Progenitor cell of endocrine pancreas (in vitro differentiated cells): ENCODE data around the gene TULP1. TPM values are rescaled to one million over a fixed set of nuclear protein-coding genes. Genes with fewer than 3 reads are reported as not detected.

Experiments used
- DNase-seq: peaks from one replicate; pipeline ENCODE4 v3.0.0; 2021; ENCODE audit warnings: low spot score; ENCODE audit not compliant: unreplicated experiment
- H3K27ac Mint-ChIP-seq: 2 replicates; pipeline ENCODE4 v1.8.0; 2021; ENCODE audit warnings: mild to moderate bottlenecking, moderate library complexity, mixed read lengths
- H3K27me3 Mint-ChIP-seq: 2 replicates; pipeline ENCODE4 v1.8.0; 2021; ENCODE audit warnings: mixed read lengths
- H3K36me3 Mint-ChIP-seq: 2 replicates; pipeline ENCODE4 v1.8.0; 2022; ENCODE audit warnings: mixed read lengths; ENCODE audit not compliant: insufficient read depth
- H3K4me1 Mint-ChIP-seq: 2 replicates; pipeline ENCODE4 v1.8.0; 2021; ENCODE audit warnings: low read depth, mixed read lengths
- H3K4me3 Mint-ChIP-seq: 2 replicates; pipeline ENCODE4 v1.8.0; 2021; ENCODE audit warnings: low read depth, mild to moderate bottlenecking, moderate library complexity, mixed read lengths
- H3K9me3 Mint-ChIP-seq: 2 replicates; pipeline ENCODE4 v1.8.0; 2021; ENCODE audit warnings: low read depth, mixed read lengths
- total RNA-seq: library from RNA; stranded (reverse); gene quantifications from 2 replicates; pipeline ENCODE4 v1.2.1, GENCODE V29; 2021
- TF ChIP-seq, protein P1 (sequence below): fragments of 200-600 bp; sonication (generic); IDR thresholded peaks from one replicate; pipeline ENCODE4 v1.5.0; 2021; ENCODE audit warnings: antibody characterized with exemption, mild to moderate bottlenecking; ENCODE audit not compliant: unreplicated experiment

TULP1 gene
- total RNA-seq, 1 donor from 2014 or later, result 0.22 TPM

DNA sequence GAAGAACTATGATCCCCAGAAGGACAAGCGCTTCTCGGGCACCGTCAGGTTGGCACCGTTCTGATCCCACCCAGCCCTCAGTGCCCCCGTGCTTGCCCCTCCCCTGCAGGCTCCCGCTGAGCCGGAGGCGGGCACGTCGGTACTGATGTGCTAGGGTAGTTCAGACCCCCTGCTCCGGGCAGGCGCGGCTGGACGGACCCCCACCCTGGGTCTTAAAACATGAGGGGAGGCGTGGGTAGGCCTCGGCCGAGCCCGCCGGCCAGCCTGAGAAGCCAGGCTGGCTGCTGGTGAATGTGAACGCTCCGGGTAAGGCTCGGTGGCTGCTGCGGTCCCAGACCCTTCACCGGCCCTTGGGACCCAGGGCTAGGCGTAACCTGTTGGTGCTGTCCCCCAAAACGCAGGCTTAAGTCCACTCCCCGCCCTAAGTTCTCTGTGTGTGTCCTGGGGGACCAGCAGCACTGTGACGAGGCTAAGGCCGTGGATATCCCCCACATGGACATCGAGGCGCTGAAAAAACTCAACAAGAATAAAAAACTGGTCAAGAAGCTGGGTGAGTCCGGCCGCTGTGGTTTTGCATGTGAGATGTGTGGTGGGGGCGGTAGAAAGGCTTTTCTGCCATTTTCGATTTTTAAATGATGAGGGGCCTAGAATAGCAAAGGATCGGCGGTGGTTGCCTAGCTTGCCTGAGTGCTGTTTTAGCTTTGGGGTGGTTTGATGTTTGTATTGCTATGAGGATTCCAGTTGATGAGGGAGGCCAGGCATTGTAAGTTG, 43.5 kb downstream of the TULP1 start:
- peak overlapping the region; percentile 100 for H3K27ac Mint-ChIP-seq
- no peak for DNase-seq
- peaks cover 26% of the 10 kb centered on the region for H3K4me1 Mint-ChIP-seq
- no peaks in the 10 kb centered on the region for H3K27me3 Mint-ChIP-seq
- H3K4me3 Mint-ChIP-seq, result peak overlapping the region; percentile 97
- peaks cover 15% of the 10 kb centered on the region for H3K36me3 Mint-ChIP-seq
- TF ChIP-seq, protein P1, sequence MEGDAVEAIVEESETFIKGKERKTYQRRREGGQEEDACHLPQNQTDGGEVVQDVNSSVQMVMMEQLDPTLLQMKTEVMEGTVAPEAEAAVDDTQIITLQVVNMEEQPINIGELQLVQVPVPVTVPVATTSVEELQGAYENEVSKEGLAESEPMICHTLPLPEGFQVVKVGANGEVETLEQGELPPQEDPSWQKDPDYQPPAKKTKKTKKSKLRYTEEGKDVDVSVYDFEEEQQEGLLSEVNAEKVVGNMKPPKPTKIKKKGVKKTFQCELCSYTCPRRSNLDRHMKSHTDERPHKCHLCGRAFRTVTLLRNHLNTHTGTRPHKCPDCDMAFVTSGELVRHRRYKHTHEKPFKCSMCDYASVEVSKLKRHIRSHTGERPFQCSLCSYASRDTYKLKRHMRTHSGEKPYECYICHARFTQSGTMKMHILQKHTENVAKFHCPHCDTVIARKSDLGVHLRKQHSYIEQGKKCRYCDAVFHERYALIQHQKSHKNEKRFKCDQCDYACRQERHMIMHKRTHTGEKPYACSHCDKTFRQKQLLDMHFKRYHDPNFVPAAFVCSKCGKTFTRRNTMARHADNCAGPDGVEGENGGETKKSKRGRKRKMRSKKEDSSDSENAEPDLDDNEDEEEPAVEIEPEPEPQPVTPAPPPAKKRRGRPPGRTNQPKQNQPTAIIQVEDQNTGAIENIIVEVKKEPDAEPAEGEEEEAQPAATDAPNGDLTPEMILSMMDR, result no peak
- no peaks in the 10 kb centered on the region for H3K9me3 Mint-ChIP-seq

DNA sequence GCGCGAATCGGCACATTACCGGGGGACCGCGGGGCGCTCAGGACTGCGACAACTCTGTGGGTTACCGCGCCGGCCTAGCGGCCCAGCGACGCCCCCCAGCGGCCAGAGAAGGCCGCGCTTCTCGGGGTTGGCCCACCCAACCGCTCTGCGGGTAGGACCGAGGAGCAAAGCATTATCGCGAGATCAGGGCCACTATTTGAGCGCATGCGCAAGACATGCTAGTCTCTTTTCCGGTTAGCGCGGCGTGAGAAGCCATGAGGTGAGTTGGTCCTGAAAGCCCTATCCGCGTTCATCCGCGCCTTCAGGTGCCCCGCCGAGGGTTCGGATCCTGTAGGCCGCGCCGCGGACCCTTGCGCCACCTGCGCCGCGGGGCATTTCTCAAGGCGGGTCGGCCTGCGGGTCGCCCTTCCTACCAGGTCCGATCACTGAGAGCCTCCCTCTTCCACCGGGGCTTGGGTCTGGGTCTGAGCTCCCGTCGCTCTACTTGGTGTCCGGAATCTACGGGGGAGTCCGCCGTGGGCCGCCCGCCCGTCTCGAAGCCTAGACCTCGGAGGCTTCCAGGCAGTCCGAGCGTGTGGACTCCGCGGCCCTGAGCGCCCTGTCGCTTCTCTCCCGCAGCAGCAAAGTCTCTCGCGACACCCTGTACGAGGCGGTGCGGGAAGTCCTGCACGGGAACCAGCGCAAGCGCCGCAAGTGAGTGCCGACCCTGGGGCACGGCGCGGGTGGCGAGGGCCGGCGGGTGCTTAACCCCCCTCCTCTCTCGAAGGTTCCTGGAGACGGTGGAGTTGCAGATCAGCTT, 44.3 kb downstream of the TULP1 start, which contains the start of gene RPL10A:
Gene RPL10A, plus strand, starts transcription at position 221 of the 799 bp plus-strand sequence. Its CDS starts 34 bp downstream, at position 255.
- Mint-ChIP-seq H3K27me3 (no peaks in the 10 kb centered on the region), H3K36me3 (peaks cover 15% of the 10 kb centered on the region), H3K27ac (peak within 1 kb of the TSS; percentile 100), H3K4me3 (peak within 1 kb of the TSS; percentile 97), H3K9me3 (no peaks in the 10 kb centered on the region), H3K4me1 (peaks cover 26% of the 10 kb centered on the region)
- DNase-seq, result peak; percentile 90
- TF ChIP-seq, protein P1, result peak; percentile 97

DNA sequence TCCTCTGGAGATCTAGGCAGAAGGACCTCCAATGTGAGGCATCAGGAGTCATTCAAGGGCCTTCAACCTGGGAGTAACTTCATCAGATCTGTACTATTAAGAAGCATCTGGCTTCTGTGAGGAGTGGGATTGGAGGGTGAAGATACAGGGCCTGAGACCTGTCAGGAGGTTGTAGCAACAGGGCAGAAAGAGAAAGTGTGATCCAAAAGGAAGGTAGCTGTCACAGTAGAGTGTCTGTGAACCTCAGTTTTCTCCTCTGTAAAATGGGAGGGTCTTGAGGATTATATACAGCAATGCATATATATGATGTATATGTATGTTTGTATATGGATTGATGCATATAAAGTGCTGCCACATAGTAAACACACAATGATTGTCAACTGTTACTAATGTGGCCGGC, 47.0 kb downstream of the TULP1 start:
- no peak overlapping the region for H3K4me3 Mint-ChIP-seq
- TF ChIP-seq, protein P1, result no peak
- DNase-seq, result no peak
- peaks cover 20% of the 10 kb centered on the region for H3K4me1 Mint-ChIP-seq
- H3K27ac Mint-ChIP-seq, result no peak overlapping the region
- peaks cover 14% of the 10 kb centered on the region for H3K36me3 Mint-ChIP-seq
- no peaks in the 10 kb centered on the region for H3K9me3 Mint-ChIP-seq
- no peaks in the 10 kb centered on the region for H3K27me3 Mint-ChIP-seq

DNA sequence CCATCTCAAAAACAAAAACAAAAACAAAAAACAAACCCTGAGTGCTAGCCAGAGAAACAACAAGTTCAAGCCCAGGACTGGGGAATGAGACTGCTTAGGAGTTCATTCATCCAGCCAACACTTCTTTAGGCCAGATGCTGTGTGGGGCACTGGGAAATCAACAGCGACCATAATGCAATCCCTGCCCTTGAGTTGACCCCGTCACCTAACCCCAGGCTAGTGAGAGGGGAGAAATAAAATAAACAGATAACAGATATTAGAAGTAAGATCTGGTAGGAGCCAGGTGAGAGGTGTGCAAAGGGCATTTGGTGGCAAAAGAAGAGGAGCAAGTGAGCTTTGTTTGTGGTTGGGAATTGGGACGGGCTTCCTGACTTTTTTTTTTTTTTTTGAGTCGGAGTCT, 49.4 kb downstream of the TULP1 start:
- Mint-ChIP-seq H3K27me3 (no peaks in the 10 kb centered on the region), H3K4me1 (peaks cover 6% of the 10 kb centered on the region), H3K27ac (no peak overlapping the region), H3K36me3 (peaks cover 7% of the 10 kb centered on the region), H3K4me3 (no peak overlapping the region), H3K9me3 (no peaks in the 10 kb centered on the region)
- no peak for DNase-seq
- TF ChIP-seq, protein P1, result no peak

DNA sequence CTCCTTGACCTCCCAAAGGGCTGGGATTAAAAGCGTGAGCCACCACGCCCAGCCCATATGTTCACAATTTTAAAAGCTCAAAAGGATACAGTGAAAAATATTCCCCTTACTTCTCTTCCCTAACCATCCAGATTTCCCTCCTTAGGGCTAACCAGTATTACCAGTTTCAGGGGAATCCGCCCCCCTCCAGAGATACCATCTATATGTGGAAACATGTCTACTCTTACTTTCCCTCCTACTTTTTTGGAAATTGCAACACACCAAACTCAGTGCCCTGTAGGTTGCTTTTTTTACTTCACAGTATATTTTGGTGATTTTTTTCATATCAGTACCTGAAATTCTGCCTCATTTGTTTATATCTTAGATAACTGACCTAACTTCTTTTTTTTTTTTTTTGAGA, 51.4 kb downstream of the TULP1 start:
- Mint-ChIP-seq H3K4me1 (peaks cover 8% of the 10 kb centered on the region), H3K36me3 (peaks cover 7% of the 10 kb centered on the region), H3K27ac (no peak overlapping the region), H3K4me3 (no peak overlapping the region), H3K27me3 (no peaks in the 10 kb centered on the region), H3K9me3 (no peaks in the 10 kb centered on the region)
- TF ChIP-seq, protein P1, result no peak
- DNase-seq, result no peak
